ENCODE data around the gene MARCHF11.

DNA sequence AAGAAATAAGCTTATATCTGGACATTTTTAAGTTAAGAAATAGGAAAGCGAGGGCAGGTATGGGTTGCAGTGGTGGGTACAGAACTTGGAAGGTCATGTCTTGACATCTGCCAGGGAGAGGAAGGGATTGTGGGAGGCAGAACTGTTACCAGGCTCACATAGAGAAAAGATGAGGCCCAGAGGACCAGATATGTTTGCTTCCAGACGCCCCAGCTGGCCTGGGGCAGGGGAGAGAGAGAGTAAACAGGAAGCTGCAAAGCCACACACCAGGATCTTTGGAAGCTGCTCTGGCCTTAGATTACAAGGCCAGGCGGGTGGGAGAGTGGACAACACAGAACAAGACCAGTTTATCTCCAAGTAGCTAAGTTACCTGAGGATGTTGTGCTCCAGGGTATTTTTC, 71.2 kb downstream of the MARCHF11 start:
- TF ChIP-seq POLR2A (IDR thresholded peaks at IDR 0.05) (no peak), EP300 (IDR thresholded peaks at IDR 0.05; ENCODE audit: low read depth) (no peak), POLR2AphosphoS5 (IDR thresholded peaks at IDR 0.05) (no peak)
- TF ChIP-seq, protein P1, sequence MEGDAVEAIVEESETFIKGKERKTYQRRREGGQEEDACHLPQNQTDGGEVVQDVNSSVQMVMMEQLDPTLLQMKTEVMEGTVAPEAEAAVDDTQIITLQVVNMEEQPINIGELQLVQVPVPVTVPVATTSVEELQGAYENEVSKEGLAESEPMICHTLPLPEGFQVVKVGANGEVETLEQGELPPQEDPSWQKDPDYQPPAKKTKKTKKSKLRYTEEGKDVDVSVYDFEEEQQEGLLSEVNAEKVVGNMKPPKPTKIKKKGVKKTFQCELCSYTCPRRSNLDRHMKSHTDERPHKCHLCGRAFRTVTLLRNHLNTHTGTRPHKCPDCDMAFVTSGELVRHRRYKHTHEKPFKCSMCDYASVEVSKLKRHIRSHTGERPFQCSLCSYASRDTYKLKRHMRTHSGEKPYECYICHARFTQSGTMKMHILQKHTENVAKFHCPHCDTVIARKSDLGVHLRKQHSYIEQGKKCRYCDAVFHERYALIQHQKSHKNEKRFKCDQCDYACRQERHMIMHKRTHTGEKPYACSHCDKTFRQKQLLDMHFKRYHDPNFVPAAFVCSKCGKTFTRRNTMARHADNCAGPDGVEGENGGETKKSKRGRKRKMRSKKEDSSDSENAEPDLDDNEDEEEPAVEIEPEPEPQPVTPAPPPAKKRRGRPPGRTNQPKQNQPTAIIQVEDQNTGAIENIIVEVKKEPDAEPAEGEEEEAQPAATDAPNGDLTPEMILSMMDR (IDR thresholded peaks at IDR 0.05), result no peak

Measured in transverse colon (tissue), 4 donors.